Subcutaneous adipose tissue (tissue), 4 donors: ENCODE measurements around the gene CD2AP. TPM values are rescaled to one million over a fixed set of nuclear protein-coding genes. Genes with fewer than 3 reads are reported as not detected.

Source experiments
- CTCF ChIP-seq: fragments of 450-650 bp; IDR thresholded peaks from one replicate; pipeline ENCODE4 v1.5.1; 2016; ENCODE audit warnings: low read depth, mild to moderate bottlenecking, control low read depth, antibody characterized with exemption, moderate library complexity
- total RNA-seq, 4 donors: library from RNA; depleted of rRNA; stranded (reverse); fragments of >200 nt; gene quantifications; one replicate each; pipeline ENCODE4 v1.1.0, GENCODE V29; 2016

The CD2AP gene
- total RNA-seq, 4 donors from 2014 or later, result 22.2 to 30.8 (median 26.0) TPM

- no peak for TF ChIP-seq CTCF
Measured at GRCh38 chr6:47663462-47664216, 186.1 kb downstream of the CD2AP start.

GRCh38 chr6:47665112-47665511, 187.5 kb downstream of the CD2AP start:
- TF ChIP-seq CTCF, result no peak

- no peak for TF ChIP-seq CTCF
Measured at GRCh38 chr6:47669684-47670513, 192.3 kb downstream of the CD2AP start.

GRCh38 chr6:47670851-47671250, 193.3 kb downstream of the CD2AP start:
- TF ChIP-seq CTCF, result no peak

GRCh38 chr6:47671777-47672176, 194.2 kb downstream of the CD2AP start:
- TF ChIP-seq CTCF, result no peak

- no peak for TF ChIP-seq CTCF
Measured at GRCh38 chr6:47672816-47673215, 195.2 kb downstream of the CD2AP start.

GRCh38 chr6:47674673-47675072, 197.1 kb downstream of the CD2AP start:
- TF ChIP-seq CTCF, result no peak
